PC-9 (cell line): Measurements from ENCODE around the gene C3orf20. TPM values are rescaled to one million over a fixed set of nuclear protein-coding genes. Genes with fewer than 3 reads are reported as not detected.

Experiments used
- BruUV-seq: library from RNA; stranded (reverse); fragments of 400-500 nt; replicated peaks from 2 replicates; lab custom pipeline; 2021; lab: Mats Ljungman, UMichigan
- CTCF ChIA-PET: fragments of 300-600 bp; sonication (Branson Sonifier 250); formaldehyde crosslinking; loops from one replicate; lab custom pipeline; 2022; ENCODE audit warnings: antibody characterized with exemption; lab: Charles Lee
- POLR2A ChIA-PET: fragments of 300-600 bp; sonication (Branson Sonifier 250); formaldehyde crosslinking; loops from one replicate; lab custom pipeline; 2022; ENCODE audit warnings: antibody characterized with exemption; ENCODE audit not compliant: unreplicated experiment; lab: Charles Lee
- DNase-seq, 2 experiments: peaks; one replicate each; pipeline versions ENCODE4 v3.0.0 to v3.0.0-alpha.2; 2015 to 2022; ENCODE audit warnings: mixed read lengths in 1 of 2
- H2AFZ ChIP-seq: fragments of 200-600 bp; sonication (generic); 2 replicates; pipeline ENCODE4 v1.8.1; 2017; ENCODE audit warnings: antibody characterized with exemption
- H3F3A ChIP-seq: fragments of 200-600 bp; sonication (generic); 2 replicates; pipeline ENCODE4 v1.8.1; 2017; ENCODE audit warnings: antibody characterized with exemption, mild to moderate bottlenecking, low read depth; ENCODE audit not compliant: insufficient read depth
- H3K27ac ChIP-seq: fragments of 200-600 bp; sonication (generic); 2 replicates; pipeline ENCODE4 v1.6.1; 2016; ENCODE audit warnings: mixed run types
- H3K27me3 ChIP-seq: fragments of 200-600 bp; sonication (generic); 2 replicates; pipeline ENCODE4 v1.6.1; 2016; ENCODE audit warnings: low read depth, mixed run types; ENCODE audit not compliant: insufficient read depth
- H3K36me3 ChIP-seq: fragments of 200-600 bp; sonication (generic); 2 replicates; pipeline ENCODE4 v1.6.1; 2016; ENCODE audit warnings: low read depth, mixed run types
- H3K4me1 ChIP-seq: fragments of 200-600 bp; sonication (generic); replicated peaks from 2 replicates; pipeline ENCODE4 v1.6.1; 2016; ENCODE audit warnings: mixed run types; ENCODE audit not compliant: insufficient read depth
- H3K4me2 ChIP-seq: fragments of 200-600 bp; sonication (generic); 2 replicates; pipeline ENCODE4 v1.6.1; 2017; ENCODE audit warnings: mixed run types
- H3K4me3 ChIP-seq: fragments of 200-600 bp; sonication (generic); 2 replicates; pipeline ENCODE4 v1.6.1; 2016; ENCODE audit warnings: mixed run types
- H3K79me2 ChIP-seq: fragments of 200-600 bp; sonication (generic); 2 replicates; pipeline ENCODE4 v1.6.1; 2017; ENCODE audit warnings: low read depth, mixed run types
- H3K9me2 ChIP-seq: fragments of 200-600 bp; sonication (generic); 2 replicates; pipeline ENCODE4 v1.8.1; 2017; ENCODE audit warnings: mild to moderate bottlenecking; ENCODE audit not compliant: insufficient read depth
- H3K9me3 ChIP-seq: fragments of 200-600 bp; sonication (generic); 2 replicates; pipeline ENCODE4 v1.8.1; 2016; ENCODE audit warnings: low read depth; ENCODE audit not compliant: insufficient read depth
- H4K20me1 ChIP-seq: fragments of 200-600 bp; sonication (generic); 2 replicates; pipeline ENCODE4 v1.8.1; 2017; ENCODE audit not compliant: insufficient read depth
- EZH2 ChIP-seq: fragments of 200-600 bp; sonication (generic); IDR thresholded peaks from 2 replicates; pipeline ENCODE4 v1.8.0; 2017; ENCODE audit warnings: antibody characterized with exemption, low read depth
- intact Hi-C: fragments of 100-400 bp; cut with micrococcal nuclease; formaldehyde crosslinking; loops from one replicate; pipeline ENCODE4 v1.10.0; 2022; ENCODE audit not compliant: unreplicated experiment
- total RNA-seq: library from RNA; stranded (reverse); gene quantifications from 2 replicates; pipeline ENCODE4 v1.2.3, GENCODE V29; 2021
- TF ChIP-seq, protein P1 (sequence below): fragments of 200-600 bp; sonication (generic); conservative IDR thresholded peaks from 2 replicates; pipeline ENCODE4 v1.6.1; 2017; ENCODE audit warnings: mixed run types, antibody characterized with exemption, mild to moderate bottlenecking, moderate library complexity

Gene C3orf20
- total RNA-seq, 1 experiment from 2014 or later, result not detected

DNA sequence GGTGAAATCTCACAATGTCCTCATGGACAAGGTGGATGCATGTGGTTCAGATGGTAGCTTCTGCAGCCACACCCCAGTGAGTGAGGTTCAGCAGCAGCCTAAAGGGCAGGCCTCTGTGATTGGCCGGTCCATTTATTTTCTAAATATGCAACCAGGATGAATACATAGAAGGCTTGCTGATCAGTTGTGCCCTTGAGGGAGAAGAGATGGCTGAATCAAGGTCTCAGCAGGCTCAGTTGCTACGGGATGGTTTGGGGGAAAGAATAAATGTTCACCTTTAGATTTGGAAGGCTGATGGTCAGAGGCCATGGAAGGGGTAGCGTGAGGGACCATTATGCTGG, 90.1 kb downstream of the C3orf20 start:
- no peak overlapping the region for H3K27ac ChIP-seq
- POLR2A ChIA-PET, result no interaction called here
- H3K4me2 ChIP-seq, result no peak overlapping the region
- H3K4me1 ChIP-seq, result no peaks in the 10 kb centered on the region
- no peaks in the 10 kb centered on the region for H3F3A ChIP-seq
- no peak overlapping the region for H3K4me3 ChIP-seq
- DNase-seq, result no peak
- H3K79me2 ChIP-seq, result no peaks in the 10 kb centered on the region
- TF ChIP-seq, protein P1, sequence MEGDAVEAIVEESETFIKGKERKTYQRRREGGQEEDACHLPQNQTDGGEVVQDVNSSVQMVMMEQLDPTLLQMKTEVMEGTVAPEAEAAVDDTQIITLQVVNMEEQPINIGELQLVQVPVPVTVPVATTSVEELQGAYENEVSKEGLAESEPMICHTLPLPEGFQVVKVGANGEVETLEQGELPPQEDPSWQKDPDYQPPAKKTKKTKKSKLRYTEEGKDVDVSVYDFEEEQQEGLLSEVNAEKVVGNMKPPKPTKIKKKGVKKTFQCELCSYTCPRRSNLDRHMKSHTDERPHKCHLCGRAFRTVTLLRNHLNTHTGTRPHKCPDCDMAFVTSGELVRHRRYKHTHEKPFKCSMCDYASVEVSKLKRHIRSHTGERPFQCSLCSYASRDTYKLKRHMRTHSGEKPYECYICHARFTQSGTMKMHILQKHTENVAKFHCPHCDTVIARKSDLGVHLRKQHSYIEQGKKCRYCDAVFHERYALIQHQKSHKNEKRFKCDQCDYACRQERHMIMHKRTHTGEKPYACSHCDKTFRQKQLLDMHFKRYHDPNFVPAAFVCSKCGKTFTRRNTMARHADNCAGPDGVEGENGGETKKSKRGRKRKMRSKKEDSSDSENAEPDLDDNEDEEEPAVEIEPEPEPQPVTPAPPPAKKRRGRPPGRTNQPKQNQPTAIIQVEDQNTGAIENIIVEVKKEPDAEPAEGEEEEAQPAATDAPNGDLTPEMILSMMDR, result no peak
- no peak for TF ChIP-seq EZH2
- H2AFZ ChIP-seq, result no peak overlapping the region
- H3K9me3 ChIP-seq, result no peaks in the 10 kb centered on the region
- no peaks in the 10 kb centered on the region; the same call in none of the 2 replicates for H3K27me3 ChIP-seq
- H3K9me2 ChIP-seq, result no peaks in the 10 kb centered on the region
- no peaks in the 10 kb centered on the region for H4K20me1 ChIP-seq
- H3K36me3 ChIP-seq, result no peaks in the 10 kb centered on the region
- intact Hi-C loops, result no loop called here
- BruUV-seq, result no TSS peak
- CTCF ChIA-PET, result no interaction called here

GRCh38 chr3:14765576-14766427, 90.9 kb downstream of the C3orf20 start:
- ChIA-PET CTCF (no interaction called here), POLR2A (no interaction called here)
- Histone ChIP-seq H3K4me3 (no peak overlapping the region), H3F3A (no peaks in the 10 kb centered on the region), H4K20me1 (no peaks in the 10 kb centered on the region), H3K27me3 (no peaks in the 10 kb centered on the region; the same call in none of the 2 replicates), H3K9me2 (no peaks in the 10 kb centered on the region), H3K36me3 (no peaks in the 10 kb centered on the region), H3K4me2 (no peak overlapping the region), H3K79me2 (no peaks in the 10 kb centered on the region), H3K9me3 (no peaks in the 10 kb centered on the region), H3K4me1 (no peaks in the 10 kb centered on the region), H2AFZ (no peak overlapping the region), H3K27ac (no peak overlapping the region)
- TF ChIP-seq EZH2, result no peak
- TF ChIP-seq, protein P1, result no peak
- BruUV-seq, result no TSS peak
- intact Hi-C loops, result no loop called here
- DNase-seq, result no peak

- H3K79me2 ChIP-seq, result no peaks in the 10 kb centered on the region
- no peaks in the 10 kb centered on the region for H3K4me1 ChIP-seq
- POLR2A ChIA-PET, result no interaction called here
- no peak for TF ChIP-seq EZH2
- TF ChIP-seq, protein P1, result no peak
- intact Hi-C loops, result no loop called here
- H3K9me3 ChIP-seq, result no peaks in the 10 kb centered on the region
- DNase-seq, result no peak
- CTCF ChIA-PET, result no interaction called here
- H4K20me1 ChIP-seq, result no peaks in the 10 kb centered on the region
- no peak overlapping the region for H2AFZ ChIP-seq
- no peak overlapping the region for H3K4me3 ChIP-seq
- no peak overlapping the region for H3K27ac ChIP-seq
- H3K27me3 ChIP-seq, result no peaks in the 10 kb centered on the region; the same call in none of the 2 replicates
- H3K36me3 ChIP-seq, result no peaks in the 10 kb centered on the region
- BruUV-seq, result no TSS peak
- no peak overlapping the region for H3K4me2 ChIP-seq
- no peaks in the 10 kb centered on the region for H3K9me2 ChIP-seq
- H3F3A ChIP-seq, result no peaks in the 10 kb centered on the region
Measured at GRCh38 chr3:14766428-14767244, 91.7 kb downstream of the C3orf20 start.
